CD14-positive monocyte (primary cell): ENCODE results near the gene SCAPER. TPM values are rescaled to one million over a fixed set of nuclear protein-coding genes. Genes with fewer than 3 reads are reported as not detected.

Experiments
- DNase-seq, 3 donors: peaks; one replicate each; pipeline ENCODE4 v3.0.0-alpha.2; 2011 to 2022
- H2AFZ ChIP-seq: 2 replicates; pipeline ENCODE4 v1.6.0; 2012; ENCODE audit warnings: mild to moderate bottlenecking, low read depth, low read length, inconsistent platforms; ENCODE audit not compliant: insufficient read depth, poor library complexity, severe bottlenecking
- H3K27ac ChIP-seq, 2 donors: 1 replicate in 1 of 2; 2 replicates in 1 of 2; pipeline ENCODE4 v1.5.1; 2012 to 2013; ENCODE audit warnings: low read length in 2 of 2, control low read depth in 1 of 2, inconsistent platforms in 1 of 2, low read depth in 1 of 2, mild to moderate bottlenecking in 1 of 2
- H3K27me3 ChIP-seq, 2 donors: one replicate each; pipeline versions ENCODE4 v1.6.0 to v1.6.1; 2011 to 2013; ENCODE audit warnings: low read length in 2 of 2; ENCODE audit not compliant: control insufficient read depth in 2 of 2, insufficient read depth in 2 of 2
- H3K36me3 ChIP-seq, 2 donors: replicated peaks in 1 of 2; 1 replicate in 1 of 2; 2 replicates in 1 of 2; pipeline versions ENCODE4 v1.5.1 to v1.6.1; 2012 to 2013; ENCODE audit warnings: low read length in 2 of 2, control low read depth in 1 of 2, inconsistent platforms in 1 of 2, mild to moderate bottlenecking in 1 of 2; ENCODE audit not compliant: insufficient read depth in 2 of 2, control insufficient read depth in 1 of 2
- H3K4me1 ChIP-seq, 2 donors: 1 replicate in 1 of 2; 2 replicates in 1 of 2; pipeline versions ENCODE4 v1.5.1 to v1.6.1; 2012 to 2013; ENCODE audit warnings: low read length in 2 of 2, control low read depth in 1 of 2, inconsistent platforms in 1 of 2, mild to moderate bottlenecking in 1 of 2, moderate library complexity in 1 of 2; ENCODE audit not compliant: insufficient read depth in 2 of 2, control insufficient read depth in 1 of 2
- H3K4me2 ChIP-seq: replicated peaks from 2 replicates; pipeline ENCODE3; 2012; ENCODE audit warnings: low read length, moderate library complexity, mild to moderate bottlenecking; ENCODE audit not compliant: poor library complexity, severe bottlenecking; ENCODE audit errors: extremely low read depth
- H3K4me3 ChIP-seq, 3 experiments: fragments of 200-600 bp in 1 of 3; sonication (generic) in 1 of 3; replicated peaks in 1 of 3; 1 replicate in 2 of 3; 2 replicates in 1 of 3; pipeline ENCODE4 v1.5.1; 2011 to 2013; ENCODE audit warnings: low read length in 3 of 3, mild to moderate bottlenecking in 3 of 3, control low read depth in 2 of 3, low read depth in 2 of 3, inconsistent platforms in 1 of 3, moderate library complexity in 1 of 3
- H3K79me2 ChIP-seq: 2 replicates; pipeline ENCODE4 v1.6.0; 2012; ENCODE audit warnings: mild to moderate bottlenecking, control low read depth, inconsistent platforms, low read length, moderate library complexity; ENCODE audit not compliant: insufficient read depth
- H3K9ac ChIP-seq: 2 replicates; pipeline ENCODE4 v1.6.0; 2017; ENCODE audit warnings: low read length, mild to moderate bottlenecking; ENCODE audit not compliant: insufficient read depth, poor library complexity, severe bottlenecking
- H3K9me3 ChIP-seq, 2 donors: replicated peaks in 1 of 2; 1 replicate in 1 of 2; 2 replicates in 1 of 2; pipeline versions ENCODE4 v1.5.1 to v1.6.1; 2012 to 2013; ENCODE audit warnings: low read length in 2 of 2, control low read depth in 1 of 2; ENCODE audit not compliant: control insufficient read depth in 1 of 2, insufficient read depth in 1 of 2
- H4K20me1 ChIP-seq: 2 replicates; pipeline ENCODE4 v1.6.0; 2012; ENCODE audit warnings: mild to moderate bottlenecking, low read length, control low read depth, moderate library complexity; ENCODE audit not compliant: insufficient read depth
- H3K27ac Mint-ChIP-seq, 7 donors: one replicate each; pipeline ENCODE4 v1.8.0; 2020; ENCODE audit warnings: mild to moderate bottlenecking in 7 of 7, mixed read lengths in 7 of 7, moderate library complexity in 6 of 7, inconsistent platforms in 2 of 7
- H3K27me3 Mint-ChIP-seq, 3 donors: one replicate each; pipeline ENCODE4 v1.8.0; 2021 to 2022; ENCODE audit warnings: low read depth in 3 of 3, mild to moderate bottlenecking in 3 of 3, mixed read lengths in 3 of 3, moderate library complexity in 3 of 3, inconsistent platforms in 1 of 3
- H3K36me3 Mint-ChIP-seq, 2 donors: one replicate each; pipeline ENCODE4 v1.8.0; 2020; ENCODE audit warnings: mixed read lengths in 2 of 2, inconsistent platforms in 1 of 2, mild to moderate bottlenecking in 1 of 2
- H3K4me1 Mint-ChIP-seq: one replicate; pipeline ENCODE4 v1.8.0; 2020; ENCODE audit warnings: mild to moderate bottlenecking, mixed read lengths
- H3K4me3 Mint-ChIP-seq, 2 donors: one replicate each; pipeline ENCODE4 v1.8.0; 2020; ENCODE audit warnings: mild to moderate bottlenecking in 2 of 2, mixed read lengths in 2 of 2, moderate library complexity in 1 of 2
- H3K9me3 Mint-ChIP-seq, 7 donors: one replicate each; pipeline ENCODE4 v1.8.0; 2020 to 2022; ENCODE audit warnings: mixed read lengths in 7 of 7, mild to moderate bottlenecking in 6 of 7, moderate library complexity in 6 of 7, inconsistent platforms in 2 of 7
- WGBS: methylation state at CpG from one replicate; pipeline ENCODE4 v1.1.5; 2013; ENCODE audit warnings: missing lambda C conversion rate; ENCODE audit not compliant: insufficient coverage; 5-methylcytosine and 5-hydroxymethylcytosine counted together
- intact Hi-C, 2 donors: fragments of 100-400 bp; cut with micrococcal nuclease; formaldehyde crosslinking; loops; one replicate each; pipeline versions ENCODE4 v1.15.0 to v1.15.1; 2023
- polyA plus RNA-seq, 3 donors: library from polyadenylated mRNA; depleted of rRNA in 1 of 3; unstranded in 2 of 3; stranded (reverse) in 1 of 3; fragments of 300-500 nt in 2 of 3; fragments of >200 nt in 1 of 3; fragmentation: Illumina TruSeq in 2 of 3; gene quantifications; 1 replicate in 2 of 3; 2 replicates in 1 of 3; pipeline ENCODE4 v1.2.3, GENCODE V29; 2012 to 2021
- TF ChIP-seq, protein P1 (sequence below): fragments of 200-600 bp; IDR thresholded peaks from one replicate; pipeline ENCODE4 v1.8.0; 2022; ENCODE audit warnings: antibody characterized with exemption, mild to moderate bottlenecking

The SCAPER gene
- polyA plus RNA-seq, 3 donors: 2.5 to 5.4 (median 4.2) TPM

DNA sequence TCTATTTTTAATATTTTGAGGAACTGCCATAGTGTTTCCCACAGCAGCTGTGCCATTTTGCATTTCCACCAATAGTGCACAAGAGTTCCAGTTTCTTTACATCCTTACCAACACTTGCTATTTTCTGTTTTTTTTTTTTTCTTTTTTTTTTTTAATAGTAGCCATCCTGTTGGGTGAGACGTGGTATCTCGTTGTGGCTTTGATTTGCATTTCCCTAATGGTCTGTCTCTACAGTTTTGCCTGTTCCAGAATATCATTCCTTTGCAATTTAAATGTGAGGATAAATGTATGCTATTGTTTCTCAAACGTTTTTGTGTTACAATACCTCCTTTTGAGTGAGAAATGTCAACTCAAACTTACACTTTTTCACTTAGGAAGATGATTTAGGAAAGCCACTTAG lies 48.8 kb upstream of the SCAPER start:
- no peak overlapping the region for H3K4me3 Mint-ChIP-seq
- Histone ChIP-seq H3K4me3 (no peak overlapping the region), H3K9me3 (no peaks in the 10 kb centered on the region), H3K4me1 (no peaks in the 10 kb centered on the region), H3K4me2 (no peak overlapping the region), H4K20me1 (no peaks in the 10 kb centered on the region), H2AFZ (no peak overlapping the region), H3K9ac (no peak overlapping the region), H3K27me3 (no peaks in the 10 kb centered on the region), H3K27ac (no peak overlapping the region), H3K36me3 (peaks cover 20 to 25% of the 10 kb centered on the region in 2 donors), H3K79me2 (no peaks in the 10 kb centered on the region)
- intact Hi-C loops: no loop called here
- H3K36me3 Mint-ChIP-seq: peaks cover 10 to 16% of the 10 kb centered on the region in 2 donors
- no peak overlapping the region for H3K27ac Mint-ChIP-seq
- WGBS: no CpG with 5 or more reads among the region's 3 CpGs
- DNase-seq: no peak
- TF ChIP-seq, protein P1, sequence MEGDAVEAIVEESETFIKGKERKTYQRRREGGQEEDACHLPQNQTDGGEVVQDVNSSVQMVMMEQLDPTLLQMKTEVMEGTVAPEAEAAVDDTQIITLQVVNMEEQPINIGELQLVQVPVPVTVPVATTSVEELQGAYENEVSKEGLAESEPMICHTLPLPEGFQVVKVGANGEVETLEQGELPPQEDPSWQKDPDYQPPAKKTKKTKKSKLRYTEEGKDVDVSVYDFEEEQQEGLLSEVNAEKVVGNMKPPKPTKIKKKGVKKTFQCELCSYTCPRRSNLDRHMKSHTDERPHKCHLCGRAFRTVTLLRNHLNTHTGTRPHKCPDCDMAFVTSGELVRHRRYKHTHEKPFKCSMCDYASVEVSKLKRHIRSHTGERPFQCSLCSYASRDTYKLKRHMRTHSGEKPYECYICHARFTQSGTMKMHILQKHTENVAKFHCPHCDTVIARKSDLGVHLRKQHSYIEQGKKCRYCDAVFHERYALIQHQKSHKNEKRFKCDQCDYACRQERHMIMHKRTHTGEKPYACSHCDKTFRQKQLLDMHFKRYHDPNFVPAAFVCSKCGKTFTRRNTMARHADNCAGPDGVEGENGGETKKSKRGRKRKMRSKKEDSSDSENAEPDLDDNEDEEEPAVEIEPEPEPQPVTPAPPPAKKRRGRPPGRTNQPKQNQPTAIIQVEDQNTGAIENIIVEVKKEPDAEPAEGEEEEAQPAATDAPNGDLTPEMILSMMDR: no peak
- no peaks in the 10 kb centered on the region for H3K4me1 Mint-ChIP-seq
- H3K9me3 Mint-ChIP-seq: peaks cover 0 to 2% (median 0%) of the 10 kb centered on the region in 7 donors
- H3K27me3 Mint-ChIP-seq: peaks cover 0 to 3% (median 0%) of the 10 kb centered on the region in 3 donors

- Histone ChIP-seq H3K9ac (no peak overlapping the region), H3K4me3 (no peak overlapping the region), H3K27ac (no peak overlapping the region), H3K4me1 (no peaks in the 10 kb centered on the region), H3K4me2 (no peak overlapping the region), H3K79me2 (no peaks in the 10 kb centered on the region), H4K20me1 (no peaks in the 10 kb centered on the region), H3K27me3 (no peaks in the 10 kb centered on the region), H3K9me3 (no peaks in the 10 kb centered on the region), H2AFZ (no peak overlapping the region), H3K36me3 (peaks cover 31 to 50% of the 10 kb centered on the region in 2 donors)
- H3K4me1 Mint-ChIP-seq: peaks cover 8% of the 10 kb centered on the region
- no peaks in the 10 kb centered on the region for H3K27me3 Mint-ChIP-seq
- no CpG with 5 or more reads among the region's 1 CpG for WGBS
- peaks cover 0 to 2% (median 0%) of the 10 kb centered on the region in 7 donors for H3K9me3 Mint-ChIP-seq
- intact Hi-C loops: no loop called here
- H3K4me3 Mint-ChIP-seq: no peak overlapping the region
- DNase-seq: no peak
- TF ChIP-seq, protein P1: no peak
- peaks cover 30 to 35% of the 10 kb centered on the region in 2 donors for H3K36me3 Mint-ChIP-seq
- H3K27ac Mint-ChIP-seq: no peak overlapping the region
Observed at GRCh38 chr15:76951220-76951619, 46.1 kb upstream of the SCAPER start.
